ENCODE measurements around the gene RPL23.

GRCh38 chr17:38893113-38893512 lies 39.6 kb upstream of the RPL23 start:
- TF ChIP-seq, protein P1, sequence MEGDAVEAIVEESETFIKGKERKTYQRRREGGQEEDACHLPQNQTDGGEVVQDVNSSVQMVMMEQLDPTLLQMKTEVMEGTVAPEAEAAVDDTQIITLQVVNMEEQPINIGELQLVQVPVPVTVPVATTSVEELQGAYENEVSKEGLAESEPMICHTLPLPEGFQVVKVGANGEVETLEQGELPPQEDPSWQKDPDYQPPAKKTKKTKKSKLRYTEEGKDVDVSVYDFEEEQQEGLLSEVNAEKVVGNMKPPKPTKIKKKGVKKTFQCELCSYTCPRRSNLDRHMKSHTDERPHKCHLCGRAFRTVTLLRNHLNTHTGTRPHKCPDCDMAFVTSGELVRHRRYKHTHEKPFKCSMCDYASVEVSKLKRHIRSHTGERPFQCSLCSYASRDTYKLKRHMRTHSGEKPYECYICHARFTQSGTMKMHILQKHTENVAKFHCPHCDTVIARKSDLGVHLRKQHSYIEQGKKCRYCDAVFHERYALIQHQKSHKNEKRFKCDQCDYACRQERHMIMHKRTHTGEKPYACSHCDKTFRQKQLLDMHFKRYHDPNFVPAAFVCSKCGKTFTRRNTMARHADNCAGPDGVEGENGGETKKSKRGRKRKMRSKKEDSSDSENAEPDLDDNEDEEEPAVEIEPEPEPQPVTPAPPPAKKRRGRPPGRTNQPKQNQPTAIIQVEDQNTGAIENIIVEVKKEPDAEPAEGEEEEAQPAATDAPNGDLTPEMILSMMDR (IDR thresholded peaks at IDR 0.05) = no peak
- TF ChIP-seq POLR2A (IDR thresholded peaks at IDR 0.05) = no peak

All from esophagus squamous epithelium (tissue), 4 donors.